Stimulated activated CD8-positive, alpha-beta memory T cell treated with anti-CD3 and anti-CD28 coated beads, Interleukin-12 subunit alpha, Interleukin-12 subunit beta, amount 100 ng/mL, for 1 hour (primary cell): ENCODE data around the gene HACE1.

Source experiments
- DNase-seq: peaks from one replicate; pipeline ENCODE4 v3.0.0-alpha.2; 2020; ENCODE audit warnings: low read depth

The HACE1 gene

GRCh38 chr6:104686550-104687175, 173.1 kb downstream of the HACE1 start:
- DNase-seq, result no peak

GRCh38 chr6:104685871-104686549, 173.7 kb downstream of the HACE1 start:
- DNase-seq, result no peak

GRCh38 chr6:104684911-104685415, 174.8 kb downstream of the HACE1 start:
- DNase-seq, result no peak

- no peak for DNase-seq
Observed at GRCh38 chr6:104683809-104684208, 175.9 kb downstream of the HACE1 start.

- DNase-seq, result peak; percentile 44
Observed at GRCh38 chr6:104682722-104683643, 176.7 kb downstream of the HACE1 start.

- DNase-seq, result no peak
Observed at GRCh38 chr6:104680539-104680938, 179.2 kb downstream of the HACE1 start.

GRCh38 chr6:104679971-104680370, 179.7 kb downstream of the HACE1 start:
- DNase-seq, result no peak
